MM.1S (cell line): ENCODE results near the gene PRSS8.

ENCODE experiments used
- EZH2phosphoT487 ChIP-seq: fragments of 300-600 bp; sonication (generic); IDR thresholded peaks from 2 replicates; pipeline ENCODE4 v1.6.1; 2018; ENCODE audit warnings: antibody characterized with exemption, low read length
- TF ChIP-seq, protein P1 (sequence below): fragments of 300-600 bp; sonication (generic); IDR thresholded peaks from 2 replicates; pipeline ENCODE4 v1.5.1; 2016; ENCODE audit warnings: antibody characterized with exemption, low read length, mixed read lengths

DNA sequence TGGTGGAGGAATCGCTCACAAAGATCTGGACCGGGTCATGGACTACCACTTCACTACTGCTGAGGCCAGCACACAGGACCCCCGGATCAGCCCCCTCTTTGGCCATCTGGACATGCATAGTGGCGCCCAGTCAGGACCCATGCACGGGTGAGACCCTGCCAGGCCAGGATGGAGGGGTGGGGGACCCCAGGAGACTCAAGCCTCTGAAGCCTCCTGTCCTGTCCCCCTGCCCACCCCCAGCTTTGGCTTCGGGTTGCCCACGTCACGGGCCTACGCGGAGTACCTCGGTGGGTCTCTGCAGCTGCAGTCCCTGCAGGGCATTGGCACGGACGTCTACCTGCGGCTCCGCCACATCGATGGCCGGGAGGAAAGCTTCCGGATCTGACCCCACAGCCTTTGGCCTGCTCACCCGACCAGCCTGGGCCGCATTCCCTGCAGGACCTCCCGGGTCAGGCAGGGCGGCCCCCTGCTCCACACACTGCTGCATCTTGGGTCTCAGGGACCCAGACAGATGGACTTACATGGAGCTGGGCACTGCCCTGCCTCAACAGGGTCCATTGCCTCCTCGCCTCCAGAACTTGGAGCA, 23.6 kb downstream of the PRSS8 start:
- TF ChIP-seq, protein P1, sequence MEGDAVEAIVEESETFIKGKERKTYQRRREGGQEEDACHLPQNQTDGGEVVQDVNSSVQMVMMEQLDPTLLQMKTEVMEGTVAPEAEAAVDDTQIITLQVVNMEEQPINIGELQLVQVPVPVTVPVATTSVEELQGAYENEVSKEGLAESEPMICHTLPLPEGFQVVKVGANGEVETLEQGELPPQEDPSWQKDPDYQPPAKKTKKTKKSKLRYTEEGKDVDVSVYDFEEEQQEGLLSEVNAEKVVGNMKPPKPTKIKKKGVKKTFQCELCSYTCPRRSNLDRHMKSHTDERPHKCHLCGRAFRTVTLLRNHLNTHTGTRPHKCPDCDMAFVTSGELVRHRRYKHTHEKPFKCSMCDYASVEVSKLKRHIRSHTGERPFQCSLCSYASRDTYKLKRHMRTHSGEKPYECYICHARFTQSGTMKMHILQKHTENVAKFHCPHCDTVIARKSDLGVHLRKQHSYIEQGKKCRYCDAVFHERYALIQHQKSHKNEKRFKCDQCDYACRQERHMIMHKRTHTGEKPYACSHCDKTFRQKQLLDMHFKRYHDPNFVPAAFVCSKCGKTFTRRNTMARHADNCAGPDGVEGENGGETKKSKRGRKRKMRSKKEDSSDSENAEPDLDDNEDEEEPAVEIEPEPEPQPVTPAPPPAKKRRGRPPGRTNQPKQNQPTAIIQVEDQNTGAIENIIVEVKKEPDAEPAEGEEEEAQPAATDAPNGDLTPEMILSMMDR, result no peak
- TF ChIP-seq EZH2phosphoT487, result no peak
